Endothelial cell of umbilical vein (primary cell): ENCODE data around the gene PDPK1. TPM values are rescaled to one million over a fixed set of nuclear protein-coding genes. Genes with fewer than 3 reads are reported as not detected.

Experiments used
- BruUV-seq: library from RNA; stranded (reverse); fragments of 400-500 nt; replicated peaks from 2 replicates; lab custom pipeline; 2021; lab: Mats Ljungman, UMichigan
- CTCF ChIA-PET: fragments of 300-600, 350-600 bp; sonication (Branson Sonifier 250); formaldehyde crosslinking; loops from one replicate; lab custom pipeline; 2021; ENCODE audit warnings: antibody characterized with exemption, inconsistent platforms; lab: Charles Lee
- POLR2A ChIA-PET: fragments of 300-600, 350-600 bp; sonication (Branson Sonifier 250); formaldehyde crosslinking; loops from one replicate; lab custom pipeline; 2021; ENCODE audit warnings: antibody characterized with exemption, inconsistent platforms; lab: Charles Lee
- DNase-seq: peaks from one replicate; pipeline ENCODE4 v3.0.0-alpha.2; 2011; ENCODE audit warnings: low read depth, low spot score
- FAIRE-seq: peaks from 2 replicates; lab custom pipeline; 2011; peaks lifted over from hg19 to GRCh38; lab: Jason Lieb, UNC
- H2AFZ ChIP-seq: 2 replicates; pipeline ENCODE4 v1.6.0; 2012; ENCODE audit warnings: low read depth, low read length, control low read depth, inconsistent platforms
- H3K27ac ChIP-seq: 2 replicates; pipeline ENCODE4 v1.5.1; 2011; ENCODE audit warnings: low read depth, mild to moderate bottlenecking, control low read depth, low read length, moderate library complexity; ENCODE audit not compliant: insufficient read depth
- H3K27me3 ChIP-seq, 2 experiments: 2 replicates each; pipeline versions ENCODE4 v1.6.0 to v1.6.1; 2011; ENCODE audit warnings: low read length in 2 of 2, mixed read lengths in 1 of 2; ENCODE audit not compliant: control insufficient read depth in 2 of 2, insufficient read depth in 2 of 2
- H3K36me3 ChIP-seq, 2 experiments: 2 replicates in 1 of 2; 3 replicates in 1 of 2; pipeline ENCODE4 v1.5.1; 2011; ENCODE audit warnings: low read length in 2 of 2, mild to moderate bottlenecking in 1 of 2, moderate library complexity in 1 of 2; ENCODE audit not compliant: control insufficient read depth in 2 of 2, insufficient read depth in 2 of 2; ENCODE audit errors: extremely low read depth in 1 of 2
- H3K4me1 ChIP-seq: 3 replicates; pipeline ENCODE4 v1.5.1; 2011; ENCODE audit warnings: mild to moderate bottlenecking, low read length; ENCODE audit not compliant: control insufficient read depth, insufficient read depth; ENCODE audit errors: extremely low read depth
- H3K4me2 ChIP-seq: 2 replicates; pipeline ENCODE4 v1.6.1; 2011; ENCODE audit warnings: low read length, control low read depth, mixed read lengths; ENCODE audit not compliant: insufficient read depth
- H3K4me3 ChIP-seq, 3 experiments: fragments of 200-600 bp in 1 of 3; sonication (generic), shearing (Covaris generic) in 1 of 3; replicated peaks in 1 of 3; 2 replicates each; pipeline ENCODE4 v1.5.1; 2011 to 2016; ENCODE audit warnings: control low read depth in 3 of 3, low read length in 3 of 3, mild to moderate bottlenecking in 2 of 3, inconsistent platforms in 1 of 3, low read depth in 1 of 3, moderate library complexity in 1 of 3; ENCODE audit not compliant: insufficient read depth in 1 of 3
- H3K79me2 ChIP-seq: 2 replicates; pipeline ENCODE4 v1.6.0; 2012; ENCODE audit warnings: low read length, inconsistent platforms; ENCODE audit not compliant: control insufficient read depth, insufficient read depth
- H3K9ac ChIP-seq: replicated peaks from 2 replicates; pipeline ENCODE3; 2011; ENCODE audit warnings: low read length, control low read depth; ENCODE audit not compliant: insufficient read depth; ENCODE audit errors: extremely low read depth
- H3K9me1 ChIP-seq: replicated peaks from 3 replicates; pipeline ENCODE4 v1.6.0; 2011; ENCODE audit warnings: mild to moderate bottlenecking, low read length; ENCODE audit not compliant: control insufficient read depth, insufficient read depth; ENCODE audit errors: extremely low read depth
- H3K9me3 ChIP-seq: replicated peaks from 2 replicates; pipeline ENCODE4 v1.5.1; 2012; ENCODE audit warnings: low read length, inconsistent platforms; ENCODE audit not compliant: control insufficient read depth, insufficient read depth
- H4K20me1 ChIP-seq: replicated peaks from 2 replicates; pipeline ENCODE3; 2011; ENCODE audit warnings: mild to moderate bottlenecking, low read length; ENCODE audit not compliant: control insufficient read depth, insufficient read depth; ENCODE audit errors: extremely low read depth
- FOS ChIP-seq: IDR thresholded peaks from 2 replicates; pipeline ENCODE4 v1.6.1; 2011; ENCODE audit warnings: mild to moderate bottlenecking, low read length, moderate library complexity, borderline replicate concordance; ENCODE audit not compliant: insufficient read depth
- GATA2 ChIP-seq: IDR thresholded peaks from 2 replicates; pipeline ENCODE4 v1.7.0; 2011; ENCODE audit warnings: low read depth, mild to moderate bottlenecking, moderate library complexity, mixed read lengths, low read length; ENCODE audit not compliant: insufficient read length, insufficient read depth
- JUN ChIP-seq: IDR thresholded peaks from 2 replicates; pipeline ENCODE4 v1.6.1; 2011; ENCODE audit warnings: borderline replicate concordance, low read depth; ENCODE audit not compliant: insufficient read length, insufficient read depth
- MYC ChIP-seq: IDR thresholded peaks from one replicate; pipeline ENCODE4 v1.6.1; 2011; ENCODE audit warnings: mild to moderate bottlenecking, low read depth, low read length
- POLR2AphosphoS5 ChIP-seq: IDR thresholded peaks from 2 replicates; pipeline ENCODE4 v1.6.1; 2012; ENCODE audit warnings: low read depth, mild to moderate bottlenecking, control low read depth, low read length, moderate library complexity; ENCODE audit not compliant: insufficient read depth
- dilution Hi-C: fragments of 300-500 bp; cut with MboI; formaldehyde crosslinking; loops from one replicate; pipeline ENCODE4 v1.15.0; 2019; ENCODE audit warnings: low sequenced_read_pairs; ENCODE audit not compliant: extremely low pct_ligation_motif_present
- intact Hi-C: fragments of 100-400 bp; cut with micrococcal nuclease; formaldehyde crosslinking; loops from one replicate; pipeline ENCODE4 v1.10.0; 2022
- polyA plus RNA-seq, 4 experiments: library from polyadenylated mRNA; depleted of rRNA in 3 of 4; stranded (reverse) in 3 of 4; unstranded in 1 of 4; fragments of >200 nt; gene quantifications; 2 replicates each; pipeline versions ENCODE4 v1.2.1 to v1.2.3, GENCODE V29; 2011 to 2012; ENCODE audit warnings: missing spikeins in 1 of 4
- total RNA-seq: library from RNA; stranded (reverse); gene quantifications from 2 replicates; pipeline ENCODE4 v1.2.3, GENCODE V29; 2021
- TF ChIP-seq, protein P1 (sequence below), 2 donors: IDR thresholded peaks; 1 replicate in 1 of 2; 2 replicates in 1 of 2; pipeline ENCODE4 v1.5.1; 2011; ENCODE audit warnings: low read length in 2 of 2, mild to moderate bottlenecking in 2 of 2, moderate library complexity in 2 of 2, control low read depth in 1 of 2, inconsistent platforms in 1 of 2, low read depth in 1 of 2; ENCODE audit not compliant: insufficient read depth in 1 of 2; ENCODE audit errors: extremely low read depth in 1 of 2

Gene PDPK1
- total and polyA plus RNA-seq, 2 donors (not counting 3 experiments of a cell fraction or from before 2014, with no cell fraction given), result 22.4 to 37.3 TPM

DNA sequence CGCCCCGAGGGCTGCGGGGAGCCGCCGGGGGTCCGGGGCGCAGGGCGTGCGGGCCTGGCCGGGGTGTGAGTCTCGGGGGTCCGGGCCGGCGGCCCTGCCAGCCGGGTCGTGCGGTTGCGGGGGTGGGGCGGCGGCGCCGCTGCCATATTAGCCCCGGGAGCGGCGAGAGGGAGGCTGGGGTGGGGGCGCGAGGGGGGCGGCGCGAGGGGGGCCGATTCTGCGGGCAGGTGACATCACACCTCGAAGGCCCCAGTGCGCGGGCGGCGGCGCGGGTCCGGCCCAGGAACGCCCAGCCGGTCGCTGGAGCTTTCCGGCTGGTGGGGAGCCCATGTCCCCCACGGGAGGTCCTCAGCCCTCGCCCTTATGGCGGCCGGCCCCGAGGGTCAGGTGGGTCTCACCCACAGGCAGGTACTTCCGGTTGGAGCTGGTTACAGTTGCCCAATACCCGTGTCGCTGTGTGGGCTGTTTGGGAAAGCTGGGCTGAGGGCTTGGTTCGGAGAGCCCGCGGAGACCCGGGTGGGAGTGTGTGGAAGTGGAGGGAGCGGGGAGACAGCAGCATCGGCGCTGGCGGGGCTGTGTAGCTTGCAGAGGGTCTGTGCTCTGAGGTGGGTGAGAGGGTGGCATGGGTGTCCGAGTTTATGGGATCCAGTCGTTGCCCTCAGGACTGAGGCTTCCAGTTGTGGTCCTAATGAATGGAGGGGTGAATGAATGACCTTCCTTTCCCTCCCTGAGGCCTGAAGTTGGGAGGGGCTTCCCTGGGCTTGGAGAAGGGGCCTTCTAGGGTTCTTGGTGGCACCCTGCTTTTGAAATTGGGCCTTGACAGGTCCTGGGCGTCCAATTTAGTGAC lies 23.3 kb upstream of the PDPK1 start:
- peaks cover 2% of the 10 kb centered on the region for H4K20me1 ChIP-seq
- no peaks in the 10 kb centered on the region for H3K27me3 ChIP-seq
- H3K9ac ChIP-seq, result peak overlapping the region; percentile 88
- H3K4me1 ChIP-seq, result peaks cover 26% of the 10 kb centered on the region
- peaks cover 57% of the 10 kb centered on the region for H3K79me2 ChIP-seq
- no peak for DNase-seq
- ChIA-PET CTCF (no interaction called here), POLR2A (interaction anchor here (1.3 kb wide), 1 partner anchor 9 kb away, joined by 3 read pairs; no protein-coding TSS in a partner anchor)
- dilution Hi-C loops (no loop called here), intact Hi-C loops (no loop called here)
- no peak overlapping the region for H2AFZ ChIP-seq
- peak overlapping the region; percentile 89 for H3K4me2 ChIP-seq
- no peaks in the 10 kb centered on the region for H3K9me1 ChIP-seq
- TF ChIP-seq MYC, result no peak
- FAIRE-seq, result peak; percentile 48
- H3K27ac ChIP-seq, result peak overlapping the region; percentile 72
- BruUV-seq, result no TSS peak
- peaks cover 0 to 2% of the 10 kb centered on the region in 2 experiments for H3K36me3 ChIP-seq
- peak overlapping the region; percentile 52 to 91 (median 73) for H3K4me3 ChIP-seq
- no peaks in the 10 kb centered on the region for H3K9me3 ChIP-seq

GRCh38 chr16:2515180-2515851 lies 22.5 kb upstream of the PDPK1 start:
- H3K27ac ChIP-seq, result peak overlapping the region; percentile 15

More at GRCh38 chr16:2515180-2515851, 22.5 kb upstream of the PDPK1 start:
- peaks cover 26% of the 10 kb centered on the region for H3K4me1 ChIP-seq
- H3K4me2 ChIP-seq, result peak overlapping the region; percentile 89
- FAIRE-seq (peak; percentile 8), DNase-seq (no peak)
- H3K9me3 ChIP-seq, result no peaks in the 10 kb centered on the region
- H3K27me3 ChIP-seq, result no peaks in the 10 kb centered on the region
- H3K36me3 ChIP-seq, result peaks cover 0 to 2% of the 10 kb centered on the region in 2 experiments
- peaks cover 2% of the 10 kb centered on the region for H4K20me1 ChIP-seq
- peaks cover 58% of the 10 kb centered on the region for H3K79me2 ChIP-seq
- POLR2A ChIA-PET, result interaction anchor here (1.3 kb wide), 1 partner anchor 9 kb away, joined by 3 read pairs; no protein-coding TSS in a partner anchor
- no peaks in the 10 kb centered on the region for H3K9me1 ChIP-seq
- H2AFZ ChIP-seq, result no peak overlapping the region
- H3K4me3 ChIP-seq, result peak overlapping the region; percentile 52 to 91 (median 73)
- CTCF ChIA-PET, result interaction anchor here (1.1 kb wide), 1 partner anchor 14 kb away, joined by 4 read pairs; no protein-coding TSS in a partner anchor
- H3K9ac ChIP-seq, result peak overlapping the region; percentile 88
- dilution Hi-C loops, result no loop called here
- intact Hi-C loops, result no loop called here
- TSS peak; percentile 15 for BruUV-seq
- no peak for TF ChIP-seq JUN
- TF ChIP-seq MYC, result no peak
- TF ChIP-seq, protein P1, sequence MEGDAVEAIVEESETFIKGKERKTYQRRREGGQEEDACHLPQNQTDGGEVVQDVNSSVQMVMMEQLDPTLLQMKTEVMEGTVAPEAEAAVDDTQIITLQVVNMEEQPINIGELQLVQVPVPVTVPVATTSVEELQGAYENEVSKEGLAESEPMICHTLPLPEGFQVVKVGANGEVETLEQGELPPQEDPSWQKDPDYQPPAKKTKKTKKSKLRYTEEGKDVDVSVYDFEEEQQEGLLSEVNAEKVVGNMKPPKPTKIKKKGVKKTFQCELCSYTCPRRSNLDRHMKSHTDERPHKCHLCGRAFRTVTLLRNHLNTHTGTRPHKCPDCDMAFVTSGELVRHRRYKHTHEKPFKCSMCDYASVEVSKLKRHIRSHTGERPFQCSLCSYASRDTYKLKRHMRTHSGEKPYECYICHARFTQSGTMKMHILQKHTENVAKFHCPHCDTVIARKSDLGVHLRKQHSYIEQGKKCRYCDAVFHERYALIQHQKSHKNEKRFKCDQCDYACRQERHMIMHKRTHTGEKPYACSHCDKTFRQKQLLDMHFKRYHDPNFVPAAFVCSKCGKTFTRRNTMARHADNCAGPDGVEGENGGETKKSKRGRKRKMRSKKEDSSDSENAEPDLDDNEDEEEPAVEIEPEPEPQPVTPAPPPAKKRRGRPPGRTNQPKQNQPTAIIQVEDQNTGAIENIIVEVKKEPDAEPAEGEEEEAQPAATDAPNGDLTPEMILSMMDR (IDR thresholded peaks at IDR 0.05; ENCODE audit: extremely low read depth in 1 of 2, insufficient read depth in 1 of 2, low read depth in 1 of 2, low read length in 2 of 2), result no peak
- TF ChIP-seq POLR2AphosphoS5, result no peak
- no peak for TF ChIP-seq FOS
- no peak for TF ChIP-seq GATA2
